Natural killer cell (primary cell): Measurements from ENCODE around the gene FEM1B. TPM values are rescaled to one million over a fixed set of nuclear protein-coding genes. Genes with fewer than 3 reads are reported as not detected.

Experiments used
- ATAC-seq, 3 donors: fragments of 150-1000 bp in 2 of 3; fragments of 200-7000 bp in 1 of 3; cut with Tn5 transposase; 1 replicate in 1 of 3; 2 replicates in 2 of 3; pipeline ENCODE4 v1.10.0; 2021; ENCODE audit warnings: mild to moderate bottlenecking in 2 of 3, moderate library complexity in 2 of 3
- DNase-seq, 2 donors: peaks; one replicate each; pipeline versions ENCODE4 v3.0.0 to v3.0.0-alpha.2; 2013 to 2021; ENCODE audit warnings: mixed read lengths in 1 of 2
- H3K27ac ChIP-seq: one replicate; pipeline ENCODE4 v1.5.1; 2013; ENCODE audit warnings: mild to moderate bottlenecking, low read length
- H3K27me3 ChIP-seq: one replicate; pipeline ENCODE4 v1.6.1; 2013; ENCODE audit warnings: low read length; ENCODE audit not compliant: control insufficient read depth, insufficient read depth
- H3K36me3 ChIP-seq: one replicate; pipeline ENCODE4 v1.6.1; 2013; ENCODE audit warnings: low read length; ENCODE audit not compliant: control insufficient read depth, insufficient read depth
- H3K4me1 ChIP-seq: one replicate; pipeline ENCODE4 v1.6.1; 2013; ENCODE audit warnings: low read length; ENCODE audit not compliant: control insufficient read depth, insufficient read depth
- H3K4me3 ChIP-seq: one replicate; pipeline ENCODE4 v1.5.1; 2013; ENCODE audit warnings: low read length
- H3K9me3 ChIP-seq: one replicate; pipeline ENCODE4 v1.6.1; 2013; ENCODE audit warnings: low read length; ENCODE audit not compliant: control insufficient read depth, insufficient read depth
- H3K27ac Mint-ChIP-seq, 2 donors: one replicate each; pipeline ENCODE4 v1.8.0; 2022; ENCODE audit warnings: mild to moderate bottlenecking in 2 of 2, mixed read lengths in 2 of 2, moderate library complexity in 1 of 2
- H3K27me3 Mint-ChIP-seq, 2 donors: one replicate each; pipeline ENCODE4 v1.8.0; 2022; ENCODE audit warnings: low read depth in 2 of 2, mixed read lengths in 2 of 2
- H3K36me3 Mint-ChIP-seq: one replicate; pipeline ENCODE4 v1.8.0; 2022; ENCODE audit warnings: mixed read lengths
- H3K4me1 Mint-ChIP-seq, 2 donors: one replicate each; pipeline ENCODE4 v1.8.0; 2022; ENCODE audit warnings: mixed read lengths in 2 of 2
- H3K4me3 Mint-ChIP-seq: one replicate; pipeline ENCODE4 v1.8.0; 2022; ENCODE audit warnings: mild to moderate bottlenecking, moderate library complexity, mixed read lengths
- H3K9me3 Mint-ChIP-seq, 2 donors: one replicate each; pipeline ENCODE4 v1.8.0; 2022; ENCODE audit warnings: mixed read lengths in 2 of 2
- WGBS: methylation state at CpG from one replicate; pipeline ENCODE4 v1.1.7; 2013; ENCODE audit warnings: missing lambda C conversion rate; ENCODE audit not compliant: insufficient coverage; 5-methylcytosine and 5-hydroxymethylcytosine counted together
- intact Hi-C: fragments of 100-400 bp; cut with micrococcal nuclease; formaldehyde crosslinking; loops from one replicate; pipeline ENCODE4 v1.14.2; 2022
- total RNA-seq, 4 donors: library from RNA; stranded (reverse); fragments of 120-200 nt in 1 of 4; gene quantifications; one replicate each; pipeline versions ENCODE4 v1.2.3 to v1.2.4, GENCODE V29; 2013 to 2022
- TF ChIP-seq, protein P1 (sequence below): fragments of 200-600 bp; IDR thresholded peaks from one replicate; pipeline ENCODE4 v1.8.0; 2022; ENCODE audit warnings: antibody characterized with exemption

The FEM1B gene
- total RNA-seq, 3 donors from 2014 or later (not counting 1 experiment from before 2014, with no cell fraction given) = 57.4 to 73.5 (median 67.9) TPM

DNA sequence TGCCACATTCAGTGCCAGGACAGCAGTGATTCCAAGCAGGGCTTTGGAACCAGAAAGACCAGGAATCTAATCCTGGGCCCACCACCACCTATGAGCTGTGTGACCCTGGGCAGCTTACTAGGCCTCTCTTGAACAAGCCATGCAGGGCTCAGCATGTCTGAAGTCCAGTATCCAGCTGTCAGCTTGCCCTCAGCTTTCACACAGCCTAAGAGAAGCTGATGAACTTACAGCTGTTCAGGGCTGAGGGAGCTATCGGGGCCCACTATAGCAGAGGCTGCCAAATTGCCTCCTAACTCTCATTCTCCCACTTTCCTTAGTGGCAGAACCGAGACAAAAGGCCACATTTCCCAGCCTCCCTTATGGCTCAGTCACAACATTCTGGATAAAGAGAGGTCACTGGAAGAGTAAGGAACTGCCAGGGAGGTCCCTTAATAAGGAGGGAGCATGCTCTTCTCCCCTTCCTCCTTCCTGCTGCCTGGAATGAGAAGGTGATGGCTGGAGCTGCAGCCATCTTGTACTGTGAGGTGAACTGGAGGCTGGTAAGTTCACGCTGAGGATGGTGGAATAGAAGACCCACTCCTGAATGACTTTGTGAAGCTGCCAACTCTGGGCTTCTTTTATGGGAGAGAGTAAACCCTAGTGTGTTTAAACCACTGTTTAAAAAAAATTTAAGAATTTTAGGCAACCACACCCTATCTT is 34.5 kb downstream of the FEM1B start:
- DNase-seq (no peak), ATAC-seq (no peak)
- Histone ChIP-seq H3K27ac (no peak overlapping the region), H3K9me3 (no peaks in the 10 kb centered on the region), H3K36me3 (no peaks in the 10 kb centered on the region), H3K4me3 (no peak overlapping the region), H3K4me1 (no peaks in the 10 kb centered on the region), H3K27me3 (no peaks in the 10 kb centered on the region)
- H3K4me3 Mint-ChIP-seq = no peak overlapping the region
- no peak overlapping the region for H3K27ac Mint-ChIP-seq
- H3K4me1 Mint-ChIP-seq = peaks cover under 1% of the 10 kb centered on the region in 2 donors
- TF ChIP-seq, protein P1, sequence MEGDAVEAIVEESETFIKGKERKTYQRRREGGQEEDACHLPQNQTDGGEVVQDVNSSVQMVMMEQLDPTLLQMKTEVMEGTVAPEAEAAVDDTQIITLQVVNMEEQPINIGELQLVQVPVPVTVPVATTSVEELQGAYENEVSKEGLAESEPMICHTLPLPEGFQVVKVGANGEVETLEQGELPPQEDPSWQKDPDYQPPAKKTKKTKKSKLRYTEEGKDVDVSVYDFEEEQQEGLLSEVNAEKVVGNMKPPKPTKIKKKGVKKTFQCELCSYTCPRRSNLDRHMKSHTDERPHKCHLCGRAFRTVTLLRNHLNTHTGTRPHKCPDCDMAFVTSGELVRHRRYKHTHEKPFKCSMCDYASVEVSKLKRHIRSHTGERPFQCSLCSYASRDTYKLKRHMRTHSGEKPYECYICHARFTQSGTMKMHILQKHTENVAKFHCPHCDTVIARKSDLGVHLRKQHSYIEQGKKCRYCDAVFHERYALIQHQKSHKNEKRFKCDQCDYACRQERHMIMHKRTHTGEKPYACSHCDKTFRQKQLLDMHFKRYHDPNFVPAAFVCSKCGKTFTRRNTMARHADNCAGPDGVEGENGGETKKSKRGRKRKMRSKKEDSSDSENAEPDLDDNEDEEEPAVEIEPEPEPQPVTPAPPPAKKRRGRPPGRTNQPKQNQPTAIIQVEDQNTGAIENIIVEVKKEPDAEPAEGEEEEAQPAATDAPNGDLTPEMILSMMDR = no peak
- intact Hi-C loops = no loop called here
- no peaks in the 10 kb centered on the region for H3K36me3 Mint-ChIP-seq
- H3K9me3 Mint-ChIP-seq = no peaks in the 10 kb centered on the region
- peaks cover 9 to 12% of the 10 kb centered on the region in 2 donors for H3K27me3 Mint-ChIP-seq
- 95% methylated on average over 3 of the region's 3 CpGs for WGBS

DNA sequence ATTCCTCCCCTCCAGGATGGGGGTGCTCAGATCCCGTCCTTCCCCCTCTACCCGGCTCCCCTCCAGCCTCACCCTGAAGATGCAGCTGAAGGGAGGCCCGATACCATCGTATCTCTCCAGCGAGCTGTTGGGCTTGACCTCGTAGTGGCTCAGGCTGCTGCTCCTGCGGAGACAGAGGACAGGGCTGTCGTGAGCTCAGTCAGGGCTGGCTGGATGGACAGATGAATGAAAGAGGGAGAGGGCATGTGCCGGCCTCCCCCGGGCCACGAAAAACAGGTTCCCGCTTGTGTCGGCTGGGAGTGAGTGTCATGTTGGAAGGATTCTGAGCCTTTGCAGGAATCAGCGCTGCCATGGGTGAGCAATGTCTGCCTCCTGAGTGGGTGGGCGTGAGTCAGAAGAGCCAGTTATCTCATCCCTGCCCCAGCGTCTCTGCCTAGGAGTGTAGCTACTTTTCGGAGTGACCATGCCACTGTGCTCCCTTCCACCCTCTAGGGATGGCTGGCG is 35.2 kb downstream of the FEM1B start:
- Histone ChIP-seq H3K36me3 (no peaks in the 10 kb centered on the region), H3K4me1 (no peaks in the 10 kb centered on the region), H3K27me3 (no peaks in the 10 kb centered on the region), H3K4me3 (no peak overlapping the region), H3K27ac (no peak overlapping the region), H3K9me3 (no peaks in the 10 kb centered on the region)
- Mint-ChIP-seq H3K27ac (no peak overlapping the region), H3K36me3 (no peaks in the 10 kb centered on the region), H3K9me3 (no peaks in the 10 kb centered on the region), H3K4me1 (no peaks in the 10 kb centered on the region), H3K4me3 (no peak overlapping the region), H3K27me3 (peaks cover 1 to 12% of the 10 kb centered on the region in 2 donors)
- 93% methylated on average over 18 of the region's 18 CpGs for WGBS
- DNase-seq = no peak
- TF ChIP-seq, protein P1 = no peak
- ATAC-seq = no peak
- intact Hi-C loops = no loop called here

DNA sequence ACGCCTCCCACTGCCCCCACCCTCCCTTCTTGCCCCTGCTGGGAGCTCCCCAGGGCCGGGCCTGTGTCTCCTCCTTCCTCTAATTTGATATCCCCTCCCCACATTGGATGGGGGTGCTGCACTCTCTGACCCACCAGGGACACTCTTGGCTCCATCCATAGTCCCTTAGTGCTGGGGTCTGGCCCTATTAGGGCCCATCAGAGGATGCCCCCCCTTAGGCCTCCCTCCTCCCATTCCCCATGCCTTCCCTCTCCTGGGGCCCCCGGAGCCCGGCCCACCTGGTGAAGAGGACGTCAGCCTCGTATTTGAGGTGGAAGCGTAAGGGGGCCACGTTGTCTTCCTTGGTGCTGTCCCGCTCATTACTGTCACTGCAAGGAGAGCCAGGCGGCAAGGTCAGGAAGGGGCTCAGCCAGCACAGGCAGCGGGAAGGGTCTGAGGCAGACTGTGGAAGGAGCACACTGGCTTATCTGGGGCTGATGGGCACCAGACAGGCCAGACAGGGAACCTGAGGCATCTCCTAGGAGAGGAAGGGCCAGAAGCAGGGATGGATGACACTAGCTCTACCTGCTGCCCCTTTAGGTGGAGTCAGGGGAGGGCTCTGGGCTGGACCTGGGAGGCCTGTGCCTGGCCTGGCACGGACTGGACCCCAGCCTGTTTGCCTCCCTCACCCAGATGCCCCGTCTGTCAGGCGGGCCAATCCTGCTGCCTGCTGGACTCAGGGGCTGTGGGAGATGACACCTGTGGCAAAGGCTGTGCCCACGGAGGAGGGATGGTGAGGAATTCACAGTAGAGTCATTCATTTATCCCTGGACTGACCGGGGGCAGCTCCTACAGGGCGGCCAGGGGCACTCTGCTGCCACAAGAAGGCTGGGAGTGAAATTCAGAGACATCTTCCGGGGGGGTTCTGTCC is 36.2 kb downstream of the FEM1B start:
- intact Hi-C loops = no loop called here
- H3K27ac Mint-ChIP-seq = no peak overlapping the region
- no peaks in the 10 kb centered on the region for H3K36me3 Mint-ChIP-seq
- TF ChIP-seq, protein P1 = no peak
- no peaks in the 10 kb centered on the region for H3K9me3 Mint-ChIP-seq
- Histone ChIP-seq H3K27ac (no peak overlapping the region), H3K9me3 (no peaks in the 10 kb centered on the region), H3K4me3 (no peak overlapping the region), H3K36me3 (no peaks in the 10 kb centered on the region), H3K27me3 (no peaks in the 10 kb centered on the region), H3K4me1 (no peaks in the 10 kb centered on the region)
- H3K27me3 Mint-ChIP-seq = peaks cover 0 to 12% of the 10 kb centered on the region in 2 donors
- no peaks in the 10 kb centered on the region for H3K4me1 Mint-ChIP-seq
- DNase-seq (no peak), ATAC-seq (no peak)
- H3K4me3 Mint-ChIP-seq = no peak overlapping the region
- 88% methylated on average over 18 of the region's 18 CpGs for WGBS
